Epithelial cell of esophagus (primary cell): Measurements from ENCODE around the gene PACC1.

Experiments used
- DNase-seq: peaks from one replicate; pipeline ENCODE4 v3.0.0; 2010; ENCODE audit warnings: low read depth
- H3K4me3 ChIP-seq: 2 replicates; pipeline ENCODE4 v1.5.1; 2011; ENCODE audit warnings: mild to moderate bottlenecking, low read length, control low read depth
- TF ChIP-seq, protein P1 (sequence below): IDR thresholded peaks from 2 replicates; pipeline ENCODE4 v1.5.1; 2011; ENCODE audit warnings: low read depth, mild to moderate bottlenecking, low read length, control low read depth, inconsistent platforms; ENCODE audit not compliant: insufficient read depth; ENCODE audit errors: missing control alignments

PACC1 gene

DNA sequence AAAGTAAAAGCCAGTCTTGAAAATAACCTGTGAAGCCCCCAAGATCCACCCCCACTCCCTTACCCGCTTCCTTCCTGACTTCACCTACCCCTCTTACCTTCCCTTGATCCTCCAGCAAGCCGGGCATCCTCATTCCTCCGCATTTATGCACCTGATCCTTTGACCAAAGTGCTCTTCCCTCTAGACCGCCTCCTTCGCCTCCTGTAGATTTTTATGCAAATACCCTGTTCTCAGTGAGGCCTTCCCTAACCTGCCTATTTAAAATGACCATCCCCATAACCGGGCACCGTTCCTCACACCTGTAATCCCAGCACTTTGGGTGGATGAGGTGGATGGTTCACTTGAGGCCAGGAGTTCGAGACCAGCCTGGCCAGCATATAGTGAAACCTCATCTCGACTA lies 17.0 kb upstream of the PACC1 start:
- DNase-seq: no peak
- TF ChIP-seq, protein P1, sequence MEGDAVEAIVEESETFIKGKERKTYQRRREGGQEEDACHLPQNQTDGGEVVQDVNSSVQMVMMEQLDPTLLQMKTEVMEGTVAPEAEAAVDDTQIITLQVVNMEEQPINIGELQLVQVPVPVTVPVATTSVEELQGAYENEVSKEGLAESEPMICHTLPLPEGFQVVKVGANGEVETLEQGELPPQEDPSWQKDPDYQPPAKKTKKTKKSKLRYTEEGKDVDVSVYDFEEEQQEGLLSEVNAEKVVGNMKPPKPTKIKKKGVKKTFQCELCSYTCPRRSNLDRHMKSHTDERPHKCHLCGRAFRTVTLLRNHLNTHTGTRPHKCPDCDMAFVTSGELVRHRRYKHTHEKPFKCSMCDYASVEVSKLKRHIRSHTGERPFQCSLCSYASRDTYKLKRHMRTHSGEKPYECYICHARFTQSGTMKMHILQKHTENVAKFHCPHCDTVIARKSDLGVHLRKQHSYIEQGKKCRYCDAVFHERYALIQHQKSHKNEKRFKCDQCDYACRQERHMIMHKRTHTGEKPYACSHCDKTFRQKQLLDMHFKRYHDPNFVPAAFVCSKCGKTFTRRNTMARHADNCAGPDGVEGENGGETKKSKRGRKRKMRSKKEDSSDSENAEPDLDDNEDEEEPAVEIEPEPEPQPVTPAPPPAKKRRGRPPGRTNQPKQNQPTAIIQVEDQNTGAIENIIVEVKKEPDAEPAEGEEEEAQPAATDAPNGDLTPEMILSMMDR: no peak
- no peak overlapping the region for H3K4me3 ChIP-seq

DNA sequence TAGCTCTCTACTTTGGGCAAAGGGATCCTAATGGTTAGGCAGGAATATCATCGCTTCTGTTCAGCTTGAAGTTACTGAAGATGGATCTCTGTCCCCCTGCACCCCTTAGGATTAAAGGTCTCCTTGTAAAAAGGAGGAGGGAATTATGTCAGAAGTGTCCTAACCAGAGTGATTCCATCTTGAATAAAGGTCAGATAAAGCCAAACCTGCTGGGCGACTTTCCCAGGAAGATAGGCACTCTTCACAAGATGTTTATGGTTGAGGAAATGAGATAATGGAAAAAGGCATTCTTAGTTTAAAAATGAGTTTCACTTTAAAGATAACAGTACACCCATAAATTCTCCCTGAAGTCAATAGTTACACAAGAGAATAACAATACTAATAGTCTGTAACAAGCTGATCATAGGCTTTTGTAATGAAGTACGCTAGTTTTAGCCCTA lies 16.3 kb upstream of the PACC1 start:
- no peak overlapping the region for H3K4me3 ChIP-seq
- TF ChIP-seq, protein P1: no peak
- no peak for DNase-seq

DNA sequence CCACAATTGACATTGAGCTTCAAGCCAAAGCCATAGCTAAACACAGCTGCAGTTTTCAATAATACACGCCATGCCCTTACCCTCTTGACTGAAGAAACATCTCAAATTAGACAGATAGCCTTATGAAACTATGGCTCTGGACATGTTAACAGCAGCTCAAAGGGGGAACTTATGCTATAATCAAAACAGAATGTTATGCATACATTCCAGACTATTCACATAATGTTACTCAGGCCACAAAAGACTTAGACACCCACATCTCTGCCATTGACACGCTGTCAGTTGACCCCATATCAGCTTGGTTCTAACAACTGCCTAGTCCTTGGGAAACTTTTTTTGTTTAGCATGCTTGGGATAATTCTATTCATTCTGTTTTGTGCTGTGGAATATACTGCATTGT lies 15.7 kb upstream of the PACC1 start:
- TF ChIP-seq, protein P1: no peak
- H3K4me3 ChIP-seq: no peak overlapping the region
- DNase-seq: no peak

DNA sequence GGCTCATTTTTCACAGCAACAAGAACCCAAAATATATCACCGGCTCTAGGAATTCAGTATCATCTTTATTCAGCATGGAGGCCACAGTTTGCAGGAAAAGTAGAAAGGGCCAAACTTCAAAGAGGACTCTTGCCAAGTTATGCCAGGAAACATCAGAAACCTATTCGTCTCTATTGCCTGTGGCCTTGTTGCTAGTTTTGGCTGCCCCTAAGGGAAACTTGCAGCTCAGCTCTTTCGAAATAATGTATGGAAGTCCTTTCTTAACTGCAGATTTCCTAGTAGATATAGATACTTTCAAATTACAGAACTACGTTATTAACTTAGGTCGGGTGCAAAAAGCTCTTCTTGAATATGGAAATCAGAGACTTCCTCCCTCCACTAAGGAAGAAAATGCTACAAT lies 13.8 kb upstream of the PACC1 start:
- TF ChIP-seq, protein P1: no peak
- H3K4me3 ChIP-seq: no peak overlapping the region
- no peak for DNase-seq

DNA sequence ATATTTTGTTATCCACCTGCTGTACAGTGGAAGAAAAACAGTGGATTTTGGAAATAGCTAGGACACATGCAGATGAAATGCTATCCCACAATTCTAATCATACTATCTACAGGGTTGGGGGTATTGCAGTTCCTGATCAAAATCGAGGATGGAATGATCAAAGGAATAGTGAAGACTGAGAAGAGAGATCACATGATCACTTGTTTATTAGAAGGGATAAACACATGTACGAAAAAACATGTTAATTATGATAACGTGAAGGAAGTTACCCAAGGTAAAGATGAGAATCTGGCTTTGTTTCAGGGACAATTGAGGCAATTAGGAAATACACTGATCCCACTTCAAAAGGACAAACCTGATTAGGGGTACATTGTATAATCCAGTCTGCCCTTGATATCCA lies 9.2 kb upstream of the PACC1 start:
- no peak overlapping the region for H3K4me3 ChIP-seq
- DNase-seq: no peak
- TF ChIP-seq, protein P1: no peak

DNA sequence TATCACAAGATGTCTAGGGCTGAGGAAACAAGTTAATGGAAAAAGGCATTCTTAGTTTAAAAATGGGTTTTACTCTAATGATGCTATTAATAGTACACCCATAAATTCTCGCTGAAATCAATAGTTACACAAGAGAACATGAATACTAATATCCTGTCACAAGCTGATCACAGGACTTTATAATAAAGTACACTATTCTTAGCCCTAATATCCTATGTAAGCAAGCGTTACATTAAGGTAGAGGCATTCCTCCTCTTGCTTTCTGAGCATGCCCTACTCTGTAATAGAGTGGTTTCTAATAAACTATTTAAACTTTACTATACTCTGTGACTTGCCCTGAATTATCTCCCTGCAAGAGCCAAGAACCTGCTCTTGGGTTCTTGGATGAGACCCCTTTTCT lies 6.5 kb upstream of the PACC1 start:
- TF ChIP-seq, protein P1: no peak
- no peak overlapping the region for H3K4me3 ChIP-seq
- no peak for DNase-seq

DNA sequence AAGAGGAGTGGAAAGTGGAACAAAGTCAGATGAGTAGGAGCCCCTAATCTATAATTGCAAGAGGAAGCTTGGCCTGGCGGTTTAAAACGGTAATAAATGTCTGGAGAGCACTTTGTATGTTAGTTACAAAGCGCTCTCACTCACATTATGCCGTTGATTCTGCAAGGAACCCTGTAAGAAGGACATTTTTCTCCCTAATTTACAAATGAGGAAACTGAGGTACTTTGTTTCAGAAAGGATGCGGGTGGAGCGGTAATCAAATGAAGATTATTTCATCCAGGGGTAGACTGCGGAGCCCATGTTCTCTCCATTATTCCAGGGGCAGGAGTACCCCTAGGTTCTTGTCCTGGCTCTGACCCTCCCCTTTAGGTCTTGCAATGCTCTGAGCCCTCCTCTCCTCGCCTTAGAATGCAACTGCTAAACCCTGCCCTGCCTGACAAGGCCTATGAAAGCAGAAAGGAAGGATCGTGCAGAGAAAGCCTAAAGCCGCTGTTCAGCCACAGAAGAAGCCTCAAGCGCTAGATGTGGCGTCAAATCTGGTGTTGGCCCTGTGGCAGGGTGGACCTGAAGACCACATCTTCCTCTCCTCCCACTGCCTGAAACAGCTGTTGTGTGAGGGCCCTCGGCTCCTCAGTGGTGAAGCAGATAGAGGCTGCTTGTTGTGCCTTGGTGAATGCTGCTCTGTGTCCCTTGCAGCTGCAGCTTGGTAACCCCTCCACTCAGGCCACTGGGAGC lies 588 bp upstream of the PACC1 start:
- TF ChIP-seq, protein P1: no peak
- no peak for DNase-seq
- peak overlapping the region; percentile 76 for H3K4me3 ChIP-seq
